Upper lobe of right lung (tissue), 1 donor: ENCODE measurements around the gene NFASC. TPM values are rescaled to one million over a fixed set of nuclear protein-coding genes. Genes with fewer than 3 reads are reported as not detected.

Source experiments
- ATAC-seq: fragments of 200-7000 bp; cut with Tn5 transposase; one replicate; pipeline ENCODE4 v1.9.1; 2020; ENCODE audit warnings: mild to moderate bottlenecking, moderate library complexity
- DNase-seq: peaks from one replicate; pipeline ENCODE4 v3.0.0-alpha.2; 2020
- H3K27ac ChIP-seq: fragments of 200-600 bp; one replicate; pipeline ENCODE4 v1.8.0; 2022
- H3K27me3 ChIP-seq: fragments of 200-600 bp; one replicate; pipeline ENCODE4 v1.8.0; 2022; ENCODE audit warnings: mild to moderate bottlenecking
- H3K36me3 ChIP-seq: fragments of 200-600 bp; one replicate; pipeline ENCODE4 v1.8.0; 2022
- H3K4me1 ChIP-seq: fragments of 200-600 bp; one replicate; pipeline ENCODE4 v1.8.0; 2022
- H3K4me3 ChIP-seq: fragments of 200-600 bp; one replicate; pipeline ENCODE4 v1.8.0; 2022; ENCODE audit warnings: mild to moderate bottlenecking
- H3K9me3 ChIP-seq: fragments of 200-600 bp; one replicate; pipeline ENCODE4 v1.8.0; 2022
- intact Hi-C: fragments of 100-400 bp; cut with DNase I; formaldehyde crosslinking; loops from one replicate; pipeline ENCODE4 v1.11.0; 2022
- total RNA-seq: library from RNA; stranded (reverse); fragmentation: NEBNext Ultra II Directional; extraction: Animal tissue kit (Norgen Biotek cat#: 25700); gene quantifications from one replicate; pipeline ENCODE4 v1.2.1, GENCODE V29; 2021
- TF ChIP-seq, protein P1 (sequence below): fragments of 200-600 bp; IDR thresholded peaks from one replicate; pipeline ENCODE4 v1.8.0; 2022; ENCODE audit warnings: antibody characterized with exemption
- donor health status: DM: no; HTN: yes; CAD: no; lungs with severe emphysema.

NFASC gene
- total RNA-seq, 1 donor from 2014 or later = 24.1 TPM

DNA sequence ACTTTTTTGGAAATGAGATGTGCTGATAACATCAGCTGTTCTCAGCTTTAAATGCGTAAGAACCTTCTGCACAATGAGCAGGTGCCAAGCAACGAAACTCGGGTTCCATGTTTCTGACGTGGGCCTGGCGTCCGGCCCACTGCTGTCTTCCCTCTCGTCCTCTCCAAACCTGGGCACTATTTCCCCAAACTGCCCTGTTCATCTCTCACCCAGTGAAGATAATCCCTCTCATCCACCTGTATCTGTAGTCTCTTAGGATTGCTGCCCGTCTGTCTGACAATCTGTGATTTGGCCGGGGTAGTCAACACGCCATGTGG is 122.3 kb downstream of the NFASC start:
- no peak for ATAC-seq
- Histone ChIP-seq H3K27ac (no peak overlapping the region), H3K27me3 (peaks cover 5% of the 10 kb centered on the region), H3K9me3 (no peaks in the 10 kb centered on the region), H3K4me3 (no peak overlapping the region), H3K36me3 (no peaks in the 10 kb centered on the region), H3K4me1 (no peaks in the 10 kb centered on the region)
- intact Hi-C loops = no loop called here
- DNase-seq = no peak
- TF ChIP-seq, protein P1, sequence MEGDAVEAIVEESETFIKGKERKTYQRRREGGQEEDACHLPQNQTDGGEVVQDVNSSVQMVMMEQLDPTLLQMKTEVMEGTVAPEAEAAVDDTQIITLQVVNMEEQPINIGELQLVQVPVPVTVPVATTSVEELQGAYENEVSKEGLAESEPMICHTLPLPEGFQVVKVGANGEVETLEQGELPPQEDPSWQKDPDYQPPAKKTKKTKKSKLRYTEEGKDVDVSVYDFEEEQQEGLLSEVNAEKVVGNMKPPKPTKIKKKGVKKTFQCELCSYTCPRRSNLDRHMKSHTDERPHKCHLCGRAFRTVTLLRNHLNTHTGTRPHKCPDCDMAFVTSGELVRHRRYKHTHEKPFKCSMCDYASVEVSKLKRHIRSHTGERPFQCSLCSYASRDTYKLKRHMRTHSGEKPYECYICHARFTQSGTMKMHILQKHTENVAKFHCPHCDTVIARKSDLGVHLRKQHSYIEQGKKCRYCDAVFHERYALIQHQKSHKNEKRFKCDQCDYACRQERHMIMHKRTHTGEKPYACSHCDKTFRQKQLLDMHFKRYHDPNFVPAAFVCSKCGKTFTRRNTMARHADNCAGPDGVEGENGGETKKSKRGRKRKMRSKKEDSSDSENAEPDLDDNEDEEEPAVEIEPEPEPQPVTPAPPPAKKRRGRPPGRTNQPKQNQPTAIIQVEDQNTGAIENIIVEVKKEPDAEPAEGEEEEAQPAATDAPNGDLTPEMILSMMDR = no peak

GRCh38 chr1:204994086-204994862 is 123.6 kb downstream of the NFASC start:
- H3K4me3 ChIP-seq = no peak overlapping the region
- H3K27me3 ChIP-seq = peaks cover 5% of the 10 kb centered on the region
- ATAC-seq (no peak), DNase-seq (no peak)
- no peaks in the 10 kb centered on the region for H3K36me3 ChIP-seq
- H3K4me1 ChIP-seq = no peaks in the 10 kb centered on the region
- H3K27ac ChIP-seq = no peak overlapping the region
- intact Hi-C loops = no loop called here
- no peaks in the 10 kb centered on the region for H3K9me3 ChIP-seq
- TF ChIP-seq, protein P1 = no peak

DNA sequence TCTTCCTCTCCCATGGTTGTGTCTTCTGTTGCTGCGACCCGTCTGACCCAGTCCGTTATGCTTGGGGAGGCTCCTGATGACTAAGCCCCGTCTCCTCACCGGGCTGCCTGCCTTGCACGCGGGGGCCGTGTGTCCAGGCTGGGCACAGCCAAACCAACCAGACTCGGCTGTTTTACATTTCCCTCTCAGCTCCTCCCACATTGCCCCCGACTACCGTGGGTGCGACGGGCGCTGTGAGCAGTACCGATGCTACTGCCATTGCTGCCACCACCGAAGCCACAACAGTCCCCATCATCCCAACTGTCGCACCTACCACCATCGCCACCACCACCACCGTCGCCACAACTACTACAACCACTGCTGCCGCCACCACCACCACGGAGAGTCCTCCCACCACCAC is 126.3 kb downstream of the NFASC start:
- H3K4me3 ChIP-seq = no peak overlapping the region
- H3K27ac ChIP-seq = no peak overlapping the region
- no peaks in the 10 kb centered on the region for H3K36me3 ChIP-seq
- H3K27me3 ChIP-seq = no peaks in the 10 kb centered on the region
- ATAC-seq = no peak
- H3K9me3 ChIP-seq = no peaks in the 10 kb centered on the region
- intact Hi-C loops = no loop called here
- no peak for DNase-seq
- TF ChIP-seq, protein P1 = no peak
- no peaks in the 10 kb centered on the region for H3K4me1 ChIP-seq

DNA sequence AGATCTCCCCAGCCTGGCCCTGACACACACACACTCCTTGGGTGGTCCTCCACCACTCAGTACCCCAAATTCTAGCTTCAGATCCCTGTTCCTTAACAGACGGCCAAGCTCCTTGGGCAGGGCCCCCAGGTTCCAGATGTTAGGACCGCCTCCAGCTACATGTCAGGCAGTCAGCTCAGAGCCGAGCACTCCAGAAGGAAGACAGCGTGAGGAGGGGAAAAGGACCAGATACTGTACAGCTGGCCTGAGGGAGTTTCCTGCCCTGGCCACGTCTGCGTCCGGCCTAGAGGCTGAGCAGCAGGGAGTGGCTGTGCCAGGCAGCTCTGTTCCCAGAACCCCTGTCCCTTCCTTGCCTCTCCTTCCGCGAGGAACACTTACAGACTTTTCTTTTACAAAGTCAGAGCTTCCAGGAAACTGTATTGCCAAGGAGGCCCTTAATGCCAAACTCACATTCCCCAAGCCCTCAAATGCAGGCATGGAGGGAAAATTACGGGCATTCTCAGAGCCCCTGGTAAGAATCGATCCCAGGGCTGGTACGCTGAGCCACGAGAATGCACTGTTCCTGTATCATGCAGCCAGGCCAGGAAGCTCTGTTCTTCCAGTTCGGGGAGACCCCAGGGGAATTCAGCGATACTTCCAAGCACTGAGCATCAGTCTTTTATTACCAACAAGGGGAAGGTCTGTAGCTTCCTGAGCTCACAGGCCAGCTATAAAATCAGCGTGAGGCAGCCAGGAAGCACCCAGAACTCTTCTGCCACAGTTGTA is 127.1 kb downstream of the NFASC start:
- DNase-seq (no peak), ATAC-seq (no peak)
- Histone ChIP-seq H3K9me3 (no peaks in the 10 kb centered on the region), H3K4me1 (no peaks in the 10 kb centered on the region), H3K27me3 (no peaks in the 10 kb centered on the region), H3K4me3 (no peak overlapping the region), H3K36me3 (no peaks in the 10 kb centered on the region), H3K27ac (no peak overlapping the region)
- intact Hi-C loops = no loop called here
- TF ChIP-seq, protein P1 = no peak

- Histone ChIP-seq H3K4me3 (no peak overlapping the region), H3K27ac (no peak overlapping the region), H3K36me3 (no peaks in the 10 kb centered on the region), H3K27me3 (no peaks in the 10 kb centered on the region), H3K4me1 (no peaks in the 10 kb centered on the region), H3K9me3 (no peaks in the 10 kb centered on the region)
- no peak for ATAC-seq
- TF ChIP-seq, protein P1 = no peak
- intact Hi-C loops = no loop called here
- no peak for DNase-seq
Measured at GRCh38 chr1:205001162-205001561, 130.5 kb downstream of the NFASC start.
